COLO668 (cell line): ENCODE results near the gene TSPAN12.

ENCODE experiments used
- DNase-seq: peaks from one replicate; lab custom pipeline; 2025; ENCODE audit not compliant: unreplicated experiment; lab: John Stamatoyannopoulos, UW

Gene TSPAN12

DNA sequence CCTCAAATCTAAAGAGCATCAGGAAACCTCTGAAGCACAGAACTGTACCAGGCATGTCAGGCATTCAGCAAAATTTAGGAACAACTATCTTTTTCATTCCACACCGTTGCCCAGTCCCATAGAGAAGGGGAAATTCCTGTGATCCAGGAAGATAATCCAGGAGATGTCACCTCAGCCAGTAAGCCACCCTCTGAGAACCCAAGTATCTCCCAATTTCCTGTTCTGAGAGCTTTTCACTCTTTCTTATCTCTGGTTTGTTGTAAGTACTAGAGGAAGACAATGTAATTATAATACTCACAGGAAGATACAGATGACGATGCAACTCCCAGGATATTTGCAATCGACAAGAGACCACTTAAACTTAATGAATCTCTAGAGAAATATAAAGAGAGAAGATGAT, 97.1 kb downstream of the TSPAN12 start:
- no peak for DNase-seq

DNA sequence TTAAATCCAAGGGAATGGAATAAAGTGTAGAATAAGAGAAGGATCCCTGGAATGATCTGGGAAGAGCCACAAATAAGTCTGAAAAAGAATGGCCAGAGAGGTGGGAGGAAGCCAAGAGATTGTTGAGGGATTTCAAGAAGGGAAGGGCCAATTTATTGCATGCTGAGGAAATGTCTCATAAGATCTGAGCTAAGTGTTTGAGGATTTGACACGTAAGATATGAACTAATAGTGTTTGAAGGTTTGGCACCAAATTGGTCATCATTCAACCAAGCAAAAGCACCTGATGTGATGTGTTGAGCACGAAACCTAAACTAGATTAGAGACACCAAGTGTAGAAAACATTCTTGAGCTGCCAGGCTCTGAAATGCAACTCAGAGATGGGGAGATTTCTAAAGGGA, 97.9 kb downstream of the TSPAN12 start:
- DNase-seq: no peak

- peak; percentile 14 for DNase-seq
Measured at GRCh38 chr7:120743128-120743527, 114.8 kb downstream of the TSPAN12 start.

GRCh38 chr7:120742372-120742771, 115.6 kb downstream of the TSPAN12 start:
- peak; percentile 76 for DNase-seq

- peak; percentile 56 for DNase-seq
Measured at GRCh38 chr7:120741371-120742042, 116.4 kb downstream of the TSPAN12 start.

DNA sequence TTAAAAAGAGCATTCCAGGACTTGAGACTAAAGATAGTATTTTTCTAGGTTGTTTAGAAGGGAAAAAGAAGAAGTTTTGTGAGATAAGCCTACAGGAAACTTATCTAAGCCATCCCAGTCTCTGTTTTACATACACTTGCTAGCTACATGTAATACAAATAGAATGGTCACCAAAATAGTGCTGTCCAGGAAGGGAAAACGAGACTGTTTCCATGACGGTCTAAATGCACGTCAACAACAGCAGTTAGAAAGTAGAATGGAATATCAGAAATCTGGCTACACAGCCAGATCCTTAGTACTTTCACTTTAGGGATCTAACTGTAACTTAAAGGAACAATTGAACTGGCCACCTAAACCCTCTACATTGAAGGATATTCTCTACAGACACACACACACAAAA, 117.6 kb downstream of the TSPAN12 start:
- DNase-seq: peak; percentile 6

DNA sequence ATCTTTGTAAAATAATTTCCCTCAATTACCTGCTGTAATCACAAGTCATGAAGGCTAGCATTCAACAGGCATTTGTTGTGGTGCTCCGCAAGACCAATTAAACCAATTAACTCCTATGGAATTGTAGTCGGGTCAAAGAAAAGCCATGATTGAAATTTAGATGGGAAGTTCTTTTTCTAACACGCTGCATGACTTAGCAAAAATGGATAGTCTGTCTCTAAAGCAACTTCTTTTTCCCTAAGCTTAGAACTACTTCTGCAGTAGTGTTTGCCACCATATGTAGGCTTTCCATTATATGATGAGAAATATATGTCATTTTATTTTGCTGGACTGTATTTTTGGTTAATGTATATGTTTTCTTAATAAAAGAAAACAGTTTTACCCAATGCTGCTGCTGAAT, 119.1 kb downstream of the TSPAN12 start:
- no peak for DNase-seq
